ENCODE data around the gene DHX9. TPM values are rescaled to one million over a fixed set of nuclear protein-coding genes. Genes with fewer than 3 reads are reported as not detected.
A peak's percentile ranks its signal among the peaks of the same experiment; 100 is the strongest.

The DHX9 gene
- total and polyA plus RNA-seq, 10 of the 15 experiments (the other 5 are each of a cell fraction or from before 2014, with no cell fraction given) = 90.7 to 234 (median 217) TPM

DNA sequence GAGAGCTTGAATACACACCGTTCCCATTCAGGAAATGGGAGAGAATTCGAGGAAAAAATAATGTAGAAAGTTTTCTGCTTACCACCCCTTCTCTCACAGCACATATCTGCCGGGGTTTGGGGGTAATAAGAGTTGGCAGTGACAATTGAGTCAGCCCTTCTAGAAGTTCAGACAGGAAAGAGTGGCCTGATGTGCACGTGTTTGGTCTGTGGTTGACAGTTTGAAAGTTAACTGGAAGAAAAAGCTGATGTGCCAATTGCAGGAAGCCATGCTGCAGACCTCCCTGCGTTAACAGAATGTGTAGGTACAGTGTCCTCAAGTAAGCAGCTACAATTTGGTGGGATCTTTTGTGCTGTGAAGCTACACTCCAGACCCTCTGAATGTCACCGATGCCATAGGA, 50.9 kb downstream of the DHX9 start:
- CTCF ChIA-PET = interaction anchor here (1.1 kb wide), 1 partner anchor 105 kb away, joined by 3 read pairs; no protein-coding TSS in a partner anchor
- Histone ChIP-seq H2AFZ (ENCODE audit: control insufficient read depth, low read depth, low read length) (no peak overlapping the region), H3K4me3 (no peak overlapping the region), H4K20me1 (ENCODE audit: control insufficient read depth, insufficient read depth) (no peaks in the 10 kb centered on the region), H3K9ac (ENCODE audit: control insufficient read depth, insufficient read depth, low read length) (no peak overlapping the region), H3K36me3 (ENCODE audit: control insufficient read depth in 2 of 2, insufficient read depth in 2 of 2, low read length in 1 of 2) (peaks cover 10 to 35% of the 10 kb centered on the region in 2 experiments), H3K4me1 (ENCODE audit: control insufficient read depth, insufficient read depth, low read length) (no peaks in the 10 kb centered on the region), H3K4me2 (ENCODE audit: control insufficient read depth, insufficient read depth) (no peak overlapping the region), H3K27ac (ENCODE audit: control insufficient read depth, insufficient read depth) (no peak overlapping the region), H3K27me3 (replicated peaks in 1 of 2; ENCODE audit: control insufficient read depth in 2 of 2, insufficient read depth in 2 of 2, low read length in 1 of 2) (no peaks in the 10 kb centered on the region), H3K79me2 (ENCODE audit: control insufficient read depth, insufficient read depth, low read length) (no peaks in the 10 kb centered on the region), H3K9me3 (replicated peaks; ENCODE audit: control insufficient read depth, insufficient read depth, low read length) (no peaks in the 10 kb centered on the region)
- intact Hi-C loops (cut with micrococcal nuclease; ENCODE audit: unreplicated experiment) (loop anchor here (5.0 kb wide), 1 partner anchor 43 kb away; no protein-coding TSS in a partner anchor), in situ Hi-C loops (cut with MboI) (loop anchor here (5.0 to 10.0 kb wide), 2 partner anchors 38 to 655 kb away; no protein-coding TSS in a partner anchor)
- RAD21 ChIA-PET (ENCODE audit: unreplicated experiment) = no interaction called here
- POLR2A ChIA-PET = interaction anchor here (0.6 kb wide), 1 partner anchor 37 kb away, joined by 3 read pairs; no protein-coding TSS in a partner anchor
- peak; percentile 41 for ATAC-seq
- SMC1A ChIA-PET (ENCODE audit: uncharacterized antibody, unreplicated experiment) = interaction anchor here (1.5 kb wide), 1 partner anchor 15 kb away, joined by 5 read pairs; no protein-coding TSS in a partner anchor
- DNase-seq (ENCODE audit: low read depth, low spot score) = no peak
- no peak for FAIRE-seq
- BruUV-seq (replicated peaks) = no TSS peak
- WGBS (ENCODE audit: insufficient coverage, insufficient replicate concordance, low lambda C conversion rate, missing lambda C conversion rate) = 41% methylated on average over 6 of the region's 6 CpGs
- TF ChIP-seq IKZF1 (conservative IDR thresholded peaks at IDR 0.05) (no peak), WRNIP1 (IDR thresholded peaks at IDR 0.05; ENCODE audit: borderline replicate concordance, low read depth, low read length) (no peak), NFYA (IDR thresholded peaks at IDR 0.05; ENCODE audit: borderline replicate concordance, low read depth, low read length) (no peak), ZNF24 (IDR thresholded peaks at IDR 0.05) (no peak), EED (IDR thresholded peaks at IDR 0.05; ENCODE audit: low read depth) (no peak), PML (IDR thresholded peaks at IDR 0.05; ENCODE audit: low read length) (peak; percentile 28; the same call in 1 of the 2 replicates), MYC (IDR thresholded peaks at IDR 0.05; ENCODE audit: insufficient read depth, insufficient read length, insufficient replicate concordance, low read length, severe bottlenecking) (no peak), POLR2AphosphoS2 (IDR thresholded peaks at IDR 0.05; ENCODE audit: low read depth, low read length) (0 out of 2 replicates have a peak, but pooled peaks have one; percentile 33), RCOR1 (conservative IDR thresholded peaks at IDR 0.05; ENCODE audit: low read depth, low read length) (no peak), CBX3 (IDR thresholded peaks at IDR 0.05; ENCODE audit: borderline replicate concordance, low read depth) (no peak), SUPT20H (IDR thresholded peaks at IDR 0.05; ENCODE audit: borderline replicate concordance, control insufficient read depth, low read depth, low read length) (no peak), SMAD5 (IDR thresholded peaks at IDR 0.05; ENCODE audit: low read depth) (no peak), POLR2A (IDR thresholded peaks at IDR 0.05; ENCODE audit: low read depth, low read length) (peak; percentile 43; the same call in 1 of the 2 replicates)
- TF ChIP-seq, protein P1, sequence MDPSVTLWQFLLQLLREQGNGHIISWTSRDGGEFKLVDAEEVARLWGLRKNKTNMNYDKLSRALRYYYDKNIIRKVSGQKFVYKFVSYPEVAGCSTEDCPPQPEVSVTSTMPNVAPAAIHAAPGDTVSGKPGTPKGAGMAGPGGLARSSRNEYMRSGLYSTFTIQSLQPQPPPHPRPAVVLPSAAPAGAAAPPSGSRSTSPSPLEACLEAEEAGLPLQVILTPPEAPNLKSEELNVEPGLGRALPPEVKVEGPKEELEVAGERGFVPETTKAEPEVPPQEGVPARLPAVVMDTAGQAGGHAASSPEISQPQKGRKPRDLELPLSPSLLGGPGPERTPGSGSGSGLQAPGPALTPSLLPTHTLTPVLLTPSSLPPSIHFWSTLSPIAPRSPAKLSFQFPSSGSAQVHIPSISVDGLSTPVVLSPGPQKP (IDR thresholded peaks at IDR 0.05; ENCODE audit: low read depth, low read length) = no peak
- TF ChIP-seq, protein P2, sequence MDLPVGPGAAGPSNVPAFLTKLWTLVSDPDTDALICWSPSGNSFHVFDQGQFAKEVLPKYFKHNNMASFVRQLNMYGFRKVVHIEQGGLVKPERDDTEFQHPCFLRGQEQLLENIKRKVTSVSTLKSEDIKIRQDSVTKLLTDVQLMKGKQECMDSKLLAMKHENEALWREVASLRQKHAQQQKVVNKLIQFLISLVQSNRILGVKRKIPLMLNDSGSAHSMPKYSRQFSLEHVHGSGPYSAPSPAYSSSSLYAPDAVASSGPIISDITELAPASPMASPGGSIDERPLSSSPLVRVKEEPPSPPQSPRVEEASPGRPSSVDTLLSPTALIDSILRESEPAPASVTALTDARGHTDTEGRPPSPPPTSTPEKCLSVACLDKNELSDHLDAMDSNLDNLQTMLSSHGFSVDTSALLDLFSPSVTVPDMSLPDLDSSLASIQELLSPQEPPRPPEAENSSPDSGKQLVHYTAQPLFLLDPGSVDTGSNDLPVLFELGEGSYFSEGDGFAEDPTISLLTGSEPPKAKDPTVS (IDR thresholded peaks at IDR 0.05; ENCODE audit: low read depth, low read length) = no peak
- TF ChIP-seq, protein P3, sequence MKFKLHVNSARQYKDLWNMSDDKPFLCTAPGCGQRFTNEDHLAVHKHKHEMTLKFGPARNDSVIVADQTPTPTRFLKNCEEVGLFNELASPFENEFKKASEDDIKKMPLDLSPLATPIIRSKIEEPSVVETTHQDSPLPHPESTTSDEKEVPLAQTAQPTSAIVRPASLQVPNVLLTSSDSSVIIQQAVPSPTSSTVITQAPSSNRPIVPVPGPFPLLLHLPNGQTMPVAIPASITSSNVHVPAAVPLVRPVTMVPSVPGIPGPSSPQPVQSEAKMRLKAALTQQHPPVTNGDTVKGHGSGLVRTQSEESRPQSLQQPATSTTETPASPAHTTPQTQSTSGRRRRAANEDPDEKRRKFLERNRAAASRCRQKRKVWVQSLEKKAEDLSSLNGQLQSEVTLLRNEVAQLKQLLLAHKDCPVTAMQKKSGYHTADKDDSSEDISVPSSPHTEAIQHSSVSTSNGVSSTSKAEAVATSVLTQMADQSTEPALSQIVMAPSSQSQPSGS (IDR thresholded peaks at IDR 0.05; ENCODE audit: low read length) = 0 out of 2 replicates have a peak, but pooled peaks have one; percentile 19
- TF ChIP-seq, protein P4, sequence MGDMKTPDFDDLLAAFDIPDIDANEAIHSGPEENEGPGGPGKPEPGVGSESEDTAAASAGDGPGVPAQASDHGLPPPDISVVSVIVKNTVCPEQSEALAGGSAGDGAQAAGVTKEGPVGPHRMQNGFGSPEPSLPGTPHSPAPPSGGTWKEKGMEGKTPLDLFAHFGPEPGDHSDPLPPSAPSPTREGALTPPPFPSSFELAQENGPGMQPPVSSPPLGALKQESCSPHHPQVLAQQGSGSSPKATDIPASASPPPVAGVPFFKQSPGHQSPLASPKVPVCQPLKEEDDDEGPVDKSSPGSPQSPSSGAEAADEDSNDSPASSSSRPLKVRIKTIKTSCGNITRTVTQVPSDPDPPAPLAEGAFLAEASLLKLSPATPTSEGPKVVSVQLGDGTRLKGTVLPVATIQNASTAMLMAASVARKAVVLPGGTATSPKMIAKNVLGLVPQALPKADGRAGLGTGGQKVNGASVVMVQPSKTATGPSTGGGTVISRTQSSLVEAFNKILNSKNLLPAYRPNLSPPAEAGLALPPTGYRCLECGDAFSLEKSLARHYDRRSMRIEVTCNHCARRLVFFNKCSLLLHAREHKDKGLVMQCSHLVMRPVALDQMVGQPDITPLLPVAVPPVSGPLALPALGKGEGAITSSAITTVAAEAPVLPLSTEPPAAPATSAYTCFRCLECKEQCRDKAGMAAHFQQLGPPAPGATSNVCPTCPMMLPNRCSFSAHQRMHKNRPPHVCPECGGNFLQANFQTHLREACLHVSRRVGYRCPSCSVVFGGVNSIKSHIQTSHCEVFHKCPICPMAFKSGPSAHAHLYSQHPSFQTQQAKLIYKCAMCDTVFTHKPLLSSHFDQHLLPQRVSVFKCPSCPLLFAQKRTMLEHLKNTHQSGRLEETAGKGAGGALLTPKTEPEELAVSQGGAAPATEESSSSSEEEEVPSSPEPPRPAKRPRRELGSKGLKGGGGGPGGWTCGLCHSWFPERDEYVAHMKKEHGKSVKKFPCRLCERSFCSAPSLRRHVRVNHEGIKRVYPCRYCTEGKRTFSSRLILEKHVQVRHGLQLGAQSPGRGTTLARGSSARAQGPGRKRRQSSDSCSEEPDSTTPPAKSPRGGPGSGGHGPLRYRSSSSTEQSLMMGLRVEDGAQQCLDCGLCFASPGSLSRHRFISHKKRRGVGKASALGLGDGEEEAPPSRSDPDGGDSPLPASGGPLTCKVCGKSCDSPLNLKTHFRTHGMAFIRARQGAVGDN (IDR thresholded peaks at IDR 0.05) = no peak
